Sigmoid colon (tissue), 7 donors: ENCODE data around the gene BCAS3. TPM values are rescaled to one million over a fixed set of nuclear protein-coding genes. Genes with fewer than 3 reads are reported as not detected.
"Not testable (repeated sequence)": the region's sequence is repeated elsewhere in the genome, so short reads cannot be mapped to it uniquely, and the experiment has no call there.

Experiments
- DNase-seq: peaks from one replicate; pipeline ENCODE4 v3.0.0-alpha.2; 2019
- H3K27ac ChIP-seq, 4 donors: fragments of 200-600 bp; sonication (generic); one replicate each; pipeline ENCODE4 v1.5.1; 2016 to 2019; ENCODE audit warnings: mild to moderate bottlenecking in 1 of 4
- H3K27me3 ChIP-seq, 3 donors: fragments of 200-600 bp; sonication (generic); one replicate each; pipeline ENCODE4 v1.5.1; 2019; ENCODE audit warnings: mild to moderate bottlenecking in 1 of 3
- H3K36me3 ChIP-seq, 4 donors: fragments of 200-600 bp; sonication (generic); one replicate each; pipeline ENCODE4 v1.5.1; 2016 to 2019
- H3K4me1 ChIP-seq, 4 donors: fragments of 200-600 bp; sonication (generic); one replicate each; pipeline ENCODE4 v1.5.1; 2017 to 2019
- H3K4me3 ChIP-seq, 4 donors: fragments of 200-600 bp; sonication (generic); one replicate each; pipeline ENCODE4 v1.5.1; 2017 to 2019; ENCODE audit warnings: mild to moderate bottlenecking in 2 of 4, moderate library complexity in 1 of 4
- H3K9me3 ChIP-seq, 4 donors: fragments of 200-600 bp in 3 of 4; sonication (generic) in 3 of 4; one replicate each; pipeline versions ENCODE4 v1.5.1 to v1.6.1; 2013 to 2019
- EP300 ChIP-seq, 4 donors: sonication (generic); formaldehyde crosslinking; IDR thresholded peaks; one replicate each; pipeline ENCODE4 v1.6.1; 2017; ENCODE audit warnings: antibody characterized with exemption in 4 of 4
- POLR2A ChIP-seq, 2 donors: fragments of 450-650 bp; IDR thresholded peaks; one replicate each; pipeline ENCODE4 v1.6.1; 2016; ENCODE audit warnings: antibody characterized with exemption in 2 of 2, mild to moderate bottlenecking in 2 of 2, moderate library complexity in 2 of 2
- POLR2AphosphoS5 ChIP-seq, 4 donors: sonication (generic); formaldehyde crosslinking; IDR thresholded peaks; one replicate each; pipeline ENCODE4 v1.6.1; 2017; ENCODE audit warnings: antibody characterized with exemption in 4 of 4
- WGBS, 2 donors: extraction: QIAGEN DNeasy Blood & Tissue Kit; methylation state at CpG; one replicate each; pipeline ENCODE4 v1.1.7; 2013; 5-methylcytosine and 5-hydroxymethylcytosine counted together
- intact Hi-C: fragments of 100-400 bp; cut with DNase I; formaldehyde crosslinking; loops from one replicate; pipeline ENCODE4 v1.15.1; 2023
- polyA plus RNA-seq, 3 donors: library from polyadenylated mRNA; stranded (reverse); fragments of 200-250 nt; gene quantifications; one replicate each; pipeline ENCODE4 v1.2.3, GENCODE V29; 2013
- total RNA-seq, 4 donors: library from RNA; depleted of rRNA; stranded (reverse); fragments of >200 nt; gene quantifications; one replicate each; pipeline ENCODE4 v1.1.0, GENCODE V29; 2016
- TF ChIP-seq, protein P1 (sequence below), 4 experiments: fragments of 450-650 bp in 3 of 4; fragments of 200-600 bp in 1 of 4; IDR thresholded peaks; one replicate each; pipeline ENCODE4 v1.5.1; 2016 to 2019; ENCODE audit warnings: antibody characterized with exemption in 4 of 4, mild to moderate bottlenecking in 3 of 4, moderate library complexity in 2 of 4
- donor health status: healthy with polysubstance abuse.
- donor health status: Bipolar disorder and iron deficiency.
- donor health status: healthy.

The BCAS3 gene
- total and polyA plus RNA-seq, 7 donors = 6.3 to 38.5 (median 28.5) TPM

- TF ChIP-seq EP300 (IDR thresholded peaks at IDR 0.05) (no peak), POLR2A (IDR thresholded peaks at IDR 0.05) (no peak), POLR2AphosphoS5 (IDR thresholded peaks at IDR 0.05) (no peak)
- TF ChIP-seq, protein P1, sequence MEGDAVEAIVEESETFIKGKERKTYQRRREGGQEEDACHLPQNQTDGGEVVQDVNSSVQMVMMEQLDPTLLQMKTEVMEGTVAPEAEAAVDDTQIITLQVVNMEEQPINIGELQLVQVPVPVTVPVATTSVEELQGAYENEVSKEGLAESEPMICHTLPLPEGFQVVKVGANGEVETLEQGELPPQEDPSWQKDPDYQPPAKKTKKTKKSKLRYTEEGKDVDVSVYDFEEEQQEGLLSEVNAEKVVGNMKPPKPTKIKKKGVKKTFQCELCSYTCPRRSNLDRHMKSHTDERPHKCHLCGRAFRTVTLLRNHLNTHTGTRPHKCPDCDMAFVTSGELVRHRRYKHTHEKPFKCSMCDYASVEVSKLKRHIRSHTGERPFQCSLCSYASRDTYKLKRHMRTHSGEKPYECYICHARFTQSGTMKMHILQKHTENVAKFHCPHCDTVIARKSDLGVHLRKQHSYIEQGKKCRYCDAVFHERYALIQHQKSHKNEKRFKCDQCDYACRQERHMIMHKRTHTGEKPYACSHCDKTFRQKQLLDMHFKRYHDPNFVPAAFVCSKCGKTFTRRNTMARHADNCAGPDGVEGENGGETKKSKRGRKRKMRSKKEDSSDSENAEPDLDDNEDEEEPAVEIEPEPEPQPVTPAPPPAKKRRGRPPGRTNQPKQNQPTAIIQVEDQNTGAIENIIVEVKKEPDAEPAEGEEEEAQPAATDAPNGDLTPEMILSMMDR (IDR thresholded peaks at IDR 0.05) = no peak
- Histone ChIP-seq H3K36me3 (peaks cover 0 to 41% (median 0%) of the 10 kb centered on the region in 4 donors), H3K27ac (no peak overlapping the region), H3K4me3 (no peak overlapping the region), H3K27me3 (no peaks in the 10 kb centered on the region), H3K9me3 (no peaks in the 10 kb centered on the region), H3K4me1 (no peaks in the 10 kb centered on the region)
- intact Hi-C loops = no loop called here
- WGBS, 2 donors = 93 to 97% methylated on average over 5 of the region's 5 CpGs
- no peak for DNase-seq
Measured at GRCh38 chr17:60665602-60666001, 12.0 kb upstream of the BCAS3 start.

- H3K36me3 ChIP-seq = peaks cover 0 to 30% (median 0%) of the 10 kb centered on the region in 4 donors
- H3K27me3 ChIP-seq, H3K4me3 ChIP-seq, DNase-seq, H3K9me3 ChIP-seq, H3K4me1 ChIP-seq, intact Hi-C loops, H3K27ac ChIP-seq: not testable (repeated sequence)
- WGBS, 2 donors = 80 to 89% methylated on average over 7 of the region's 7 CpGs
Measured at GRCh38 chr17:60668741-60669140, 8.9 kb upstream of the BCAS3 start.

- TF ChIP-seq EP300 (IDR thresholded peaks at IDR 0.05) = no peak
- no peak for TF ChIP-seq POLR2A (IDR thresholded peaks at IDR 0.05)
- TF ChIP-seq, protein P1 (IDR thresholded peaks at IDR 0.05) = no peak
- TF ChIP-seq POLR2AphosphoS5 (IDR thresholded peaks at IDR 0.05) = no peak
- H3K4me3 ChIP-seq = no peak overlapping the region
- DNase-seq = no peak
- WGBS, 2 donors = 45 to 58% methylated on average over 2 of the region's 2 CpGs
- peaks cover 0 to under 1% (median 0%) of the 10 kb centered on the region in 4 donors for H3K4me1 ChIP-seq
- H3K27ac ChIP-seq = no peak overlapping the region
- no peaks in the 10 kb centered on the region for H3K9me3 ChIP-seq
- H3K36me3 ChIP-seq = peaks cover 0 to 5% (median 0%) of the 10 kb centered on the region in 4 donors
- intact Hi-C loops = no loop called here
- no peaks in the 10 kb centered on the region for H3K27me3 ChIP-seq
Measured at GRCh38 chr17:60671482-60671881, 6.2 kb upstream of the BCAS3 start.

- H3K4me1 ChIP-seq = peaks cover 0 to 14% (median 11%) of the 10 kb centered on the region in 4 donors
- H3K36me3 ChIP-seq, H3K4me3 ChIP-seq, H3K27ac ChIP-seq, intact Hi-C loops, H3K27me3 ChIP-seq, H3K9me3 ChIP-seq, DNase-seq: not testable (repeated sequence)
- 87 to 91% methylated on average over 7 of the region's 7 CpGs for WGBS, 2 donors
Measured at GRCh38 chr17:60674637-60675036, 3.0 kb upstream of the BCAS3 start.

DNA sequence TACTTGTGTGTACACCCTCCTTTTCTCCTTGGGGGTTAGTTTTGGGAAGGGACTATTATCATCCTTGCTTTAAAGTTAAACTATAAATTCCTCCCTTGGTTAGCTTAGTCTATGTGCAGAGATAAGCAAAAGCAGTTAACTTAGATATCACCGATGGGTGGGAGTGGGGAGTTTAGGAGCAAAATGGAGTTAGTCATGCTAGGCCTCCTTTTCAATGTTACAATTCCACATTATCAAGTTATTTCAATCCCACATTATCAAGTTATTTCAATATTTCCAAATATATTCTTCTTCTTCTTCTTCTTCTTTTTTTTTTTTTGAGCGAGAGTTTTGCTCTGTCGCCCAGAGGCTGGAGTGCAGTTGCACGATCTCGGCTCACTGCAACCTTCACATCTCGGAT is 1.7 kb upstream of the BCAS3 start:
- Histone ChIP-seq H3K27me3 (no peaks in the 10 kb centered on the region), H3K4me3 (no peak overlapping the region), H3K36me3 (peaks cover 0 to 5% (median 0%) of the 10 kb centered on the region in 4 donors), H3K27ac (no peak overlapping the region), H3K4me1 (peaks cover 0 to 14% (median 11%) of the 10 kb centered on the region in 4 donors), H3K9me3 (no peaks in the 10 kb centered on the region)
- no peak for TF ChIP-seq EP300 (IDR thresholded peaks at IDR 0.05)
- no peak for TF ChIP-seq POLR2A (IDR thresholded peaks at IDR 0.05)
- no peak for TF ChIP-seq POLR2AphosphoS5 (IDR thresholded peaks at IDR 0.05)
- TF ChIP-seq, protein P1 (IDR thresholded peaks at IDR 0.05) = no peak
- no peak for DNase-seq
- WGBS, 2 donors = 96 to 97% methylated on average over 6 of the region's 6 CpGs
- intact Hi-C loops = loop anchor here (2.0 kb wide), 1 partner anchor 75 kb away; the partner anchor contains the start of gene PPM1D

DNA sequence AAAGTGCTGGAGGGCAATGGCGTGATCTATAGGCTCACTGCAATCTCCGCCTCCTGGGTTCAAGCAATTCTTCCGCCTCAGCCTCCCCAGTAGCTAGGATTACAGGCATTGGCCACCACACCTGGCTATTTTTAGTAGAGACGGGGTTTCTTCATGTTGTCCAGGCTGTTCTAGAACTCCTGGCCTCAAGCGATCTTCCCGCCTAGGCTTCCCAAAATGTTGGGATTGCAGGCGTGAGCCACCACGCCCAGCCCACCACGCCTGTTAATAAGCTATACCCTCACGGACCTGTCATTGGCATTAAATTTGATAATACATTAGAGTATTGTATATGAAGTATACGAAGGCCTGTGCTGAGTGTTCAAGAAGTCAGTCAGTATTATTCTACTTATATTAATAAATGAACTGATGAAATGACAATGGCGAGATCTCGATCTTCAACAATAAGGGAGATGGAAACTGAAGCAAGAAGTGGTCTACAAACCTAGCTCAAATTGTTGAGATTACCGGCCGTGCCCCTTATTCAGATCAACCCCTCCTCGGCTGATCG is 818 bp upstream of the BCAS3 start:
- Histone ChIP-seq H3K36me3 (peaks cover 0 to 9% (median 0%) of the 10 kb centered on the region in 4 donors), H3K9me3 (no peaks in the 10 kb centered on the region), H3K27me3 (no peaks in the 10 kb centered on the region), H3K27ac (peak overlapping the region; percentile 81 to 86 (median 82)), H3K4me1 (peaks cover 0 to 14% (median 11%) of the 10 kb centered on the region in 4 donors), H3K4me3 (peak overlapping the region; percentile 70 to 90 (median 88))
- TF ChIP-seq POLR2A (IDR thresholded peaks at IDR 0.05) (peak in 1 of 2 donors; percentile 39), POLR2AphosphoS5 (IDR thresholded peaks at IDR 0.05) (no peak)
- WGBS, 2 donors = 25 to 30% methylated on average over 17 of the region's 17 CpGs
- DNase-seq = no peak
- intact Hi-C loops = loop anchor here (2.0 kb wide), 1 partner anchor 76 kb away; the partner anchor contains the start of gene PPM1D
